Endothelial cell of umbilical vein (primary cell): ENCODE measurements around the gene METTL15. TPM values are rescaled to one million over a fixed set of nuclear protein-coding genes. Genes with fewer than 3 reads are reported as not detected.

Experiments used
- BruUV-seq: library from RNA; stranded (reverse); fragments of 400-500 nt; replicated peaks from 2 replicates; lab custom pipeline; 2021; lab: Mats Ljungman, UMichigan
- CTCF ChIA-PET: fragments of 300-600, 350-600 bp; sonication (Branson Sonifier 250); formaldehyde crosslinking; loops from one replicate; lab custom pipeline; 2021; ENCODE audit warnings: antibody characterized with exemption, inconsistent platforms; lab: Charles Lee
- POLR2A ChIA-PET: fragments of 300-600, 350-600 bp; sonication (Branson Sonifier 250); formaldehyde crosslinking; loops from one replicate; lab custom pipeline; 2021; ENCODE audit warnings: antibody characterized with exemption, inconsistent platforms; lab: Charles Lee
- DNase-seq: peaks from one replicate; pipeline ENCODE4 v3.0.0-alpha.2; 2011; ENCODE audit warnings: low read depth, low spot score
- FAIRE-seq: peaks from 2 replicates; lab custom pipeline; 2011; peaks lifted over from hg19 to GRCh38; lab: Jason Lieb, UNC
- H2AFZ ChIP-seq: 2 replicates; pipeline ENCODE4 v1.6.0; 2012; ENCODE audit warnings: low read depth, low read length, control low read depth, inconsistent platforms
- H3K27ac ChIP-seq: 2 replicates; pipeline ENCODE4 v1.5.1; 2011; ENCODE audit warnings: low read depth, mild to moderate bottlenecking, control low read depth, low read length, moderate library complexity; ENCODE audit not compliant: insufficient read depth
- H3K27me3 ChIP-seq, 2 experiments: 2 replicates each; pipeline versions ENCODE4 v1.6.0 to v1.6.1; 2011; ENCODE audit warnings: low read length in 2 of 2, mixed read lengths in 1 of 2; ENCODE audit not compliant: control insufficient read depth in 2 of 2, insufficient read depth in 2 of 2
- H3K36me3 ChIP-seq, 2 experiments: 2 replicates in 1 of 2; 3 replicates in 1 of 2; pipeline ENCODE4 v1.5.1; 2011; ENCODE audit warnings: low read length in 2 of 2, mild to moderate bottlenecking in 1 of 2, moderate library complexity in 1 of 2; ENCODE audit not compliant: control insufficient read depth in 2 of 2, insufficient read depth in 2 of 2; ENCODE audit errors: extremely low read depth in 1 of 2
- H3K4me1 ChIP-seq: 3 replicates; pipeline ENCODE4 v1.5.1; 2011; ENCODE audit warnings: mild to moderate bottlenecking, low read length; ENCODE audit not compliant: control insufficient read depth, insufficient read depth; ENCODE audit errors: extremely low read depth
- H3K4me2 ChIP-seq: 2 replicates; pipeline ENCODE4 v1.6.1; 2011; ENCODE audit warnings: low read length, control low read depth, mixed read lengths; ENCODE audit not compliant: insufficient read depth
- H3K4me3 ChIP-seq, 3 experiments: fragments of 200-600 bp in 1 of 3; sonication (generic), shearing (Covaris generic) in 1 of 3; replicated peaks in 1 of 3; 2 replicates each; pipeline ENCODE4 v1.5.1; 2011 to 2016; ENCODE audit warnings: control low read depth in 3 of 3, low read length in 3 of 3, mild to moderate bottlenecking in 2 of 3, inconsistent platforms in 1 of 3, low read depth in 1 of 3, moderate library complexity in 1 of 3; ENCODE audit not compliant: insufficient read depth in 1 of 3
- H3K79me2 ChIP-seq: 2 replicates; pipeline ENCODE4 v1.6.0; 2012; ENCODE audit warnings: low read length, inconsistent platforms; ENCODE audit not compliant: control insufficient read depth, insufficient read depth
- H3K9ac ChIP-seq: replicated peaks from 2 replicates; pipeline ENCODE3; 2011; ENCODE audit warnings: low read length, control low read depth; ENCODE audit not compliant: insufficient read depth; ENCODE audit errors: extremely low read depth
- H3K9me1 ChIP-seq: replicated peaks from 3 replicates; pipeline ENCODE4 v1.6.0; 2011; ENCODE audit warnings: mild to moderate bottlenecking, low read length; ENCODE audit not compliant: control insufficient read depth, insufficient read depth; ENCODE audit errors: extremely low read depth
- H3K9me3 ChIP-seq: replicated peaks from 2 replicates; pipeline ENCODE4 v1.5.1; 2012; ENCODE audit warnings: low read length, inconsistent platforms; ENCODE audit not compliant: control insufficient read depth, insufficient read depth
- H4K20me1 ChIP-seq: replicated peaks from 2 replicates; pipeline ENCODE3; 2011; ENCODE audit warnings: mild to moderate bottlenecking, low read length; ENCODE audit not compliant: control insufficient read depth, insufficient read depth; ENCODE audit errors: extremely low read depth
- CTCF ChIP-seq, 2 donors: IDR thresholded peaks; 1 replicate in 1 of 2; 2 replicates in 1 of 2; pipeline ENCODE4 v1.5.1; 2011; ENCODE audit warnings: low read length in 2 of 2, mild to moderate bottlenecking in 2 of 2, moderate library complexity in 2 of 2, control low read depth in 1 of 2, inconsistent platforms in 1 of 2, low read depth in 1 of 2; ENCODE audit not compliant: insufficient read depth in 1 of 2; ENCODE audit errors: extremely low read depth in 1 of 2
- EZH2 ChIP-seq: IDR thresholded peaks from 2 replicates; pipeline ENCODE4 v1.6.1; 2012; ENCODE audit warnings: borderline replicate concordance, low read depth, mild to moderate bottlenecking, moderate library complexity, low read length, inconsistent platforms; ENCODE audit not compliant: severe bottlenecking
- FOS ChIP-seq: IDR thresholded peaks from 2 replicates; pipeline ENCODE4 v1.6.1; 2011; ENCODE audit warnings: mild to moderate bottlenecking, low read length, moderate library complexity, borderline replicate concordance; ENCODE audit not compliant: insufficient read depth
- GATA2 ChIP-seq: IDR thresholded peaks from 2 replicates; pipeline ENCODE4 v1.7.0; 2011; ENCODE audit warnings: low read depth, mild to moderate bottlenecking, moderate library complexity, mixed read lengths, low read length; ENCODE audit not compliant: insufficient read length, insufficient read depth
- JUN ChIP-seq: IDR thresholded peaks from 2 replicates; pipeline ENCODE4 v1.6.1; 2011; ENCODE audit warnings: borderline replicate concordance, low read depth; ENCODE audit not compliant: insufficient read length, insufficient read depth
- MAX ChIP-seq: IDR thresholded peaks from 2 replicates; pipeline ENCODE4 v1.6.1; 2011; ENCODE audit not compliant: insufficient read depth, insufficient read length
- MYC ChIP-seq: IDR thresholded peaks from one replicate; pipeline ENCODE4 v1.6.1; 2011; ENCODE audit warnings: mild to moderate bottlenecking, low read depth, low read length
- POLR2A ChIP-seq: IDR thresholded peaks from 2 replicates; pipeline ENCODE4 v1.6.1; 2012; ENCODE audit warnings: low read depth, mild to moderate bottlenecking, control low read depth, low read length
- POLR2AphosphoS5 ChIP-seq: IDR thresholded peaks from 2 replicates; pipeline ENCODE4 v1.6.1; 2012; ENCODE audit warnings: low read depth, mild to moderate bottlenecking, control low read depth, low read length, moderate library complexity; ENCODE audit not compliant: insufficient read depth
- dilution Hi-C: fragments of 300-500 bp; cut with MboI; formaldehyde crosslinking; loops from one replicate; pipeline ENCODE4 v1.15.0; 2019; ENCODE audit warnings: low sequenced_read_pairs; ENCODE audit not compliant: extremely low pct_ligation_motif_present
- intact Hi-C: fragments of 100-400 bp; cut with micrococcal nuclease; formaldehyde crosslinking; loops from one replicate; pipeline ENCODE4 v1.10.0; 2022
- polyA plus RNA-seq, 4 experiments: library from polyadenylated mRNA; depleted of rRNA in 3 of 4; stranded (reverse) in 3 of 4; unstranded in 1 of 4; fragments of >200 nt; gene quantifications; 2 replicates each; pipeline versions ENCODE4 v1.2.1 to v1.2.3, GENCODE V29; 2011 to 2012; ENCODE audit warnings: missing spikeins in 1 of 4
- total RNA-seq: library from RNA; stranded (reverse); gene quantifications from 2 replicates; pipeline ENCODE4 v1.2.3, GENCODE V29; 2021

The METTL15 gene
- total and polyA plus RNA-seq, 2 donors (not counting 3 experiments of a cell fraction or from before 2014, with no cell fraction given) = 3.2 to 12.1 TPM

GRCh38 chr11:28083118-28083517, 25.1 kb upstream of the METTL15 start:
- Histone ChIP-seq H3K27me3 (no peaks in the 10 kb centered on the region), H3K9ac (no peak overlapping the region), H3K4me1 (peaks cover 9% of the 10 kb centered on the region), H3K27ac (no peak overlapping the region), H3K4me2 (no peak overlapping the region), H3K79me2 (peaks cover 4% of the 10 kb centered on the region), H3K36me3 (no peaks in the 10 kb centered on the region), H3K9me1 (no peaks in the 10 kb centered on the region), H3K4me3 (no peak overlapping the region), H2AFZ (no peak overlapping the region), H3K9me3 (no peaks in the 10 kb centered on the region), H4K20me1 (no peaks in the 10 kb centered on the region)
- ChIA-PET POLR2A (no interaction called here), CTCF (no interaction called here)
- intact Hi-C loops = no loop called here
- FAIRE-seq = no peak
- no peak for DNase-seq
- BruUV-seq = no TSS peak
- TF ChIP-seq POLR2A = no peak
- no peak for TF ChIP-seq MAX
- TF ChIP-seq MYC = no peak
- TF ChIP-seq CTCF (IDR thresholded peaks at IDR 0.05; ENCODE audit: extremely low read depth in 1 of 2, insufficient read depth in 1 of 2, low read depth in 1 of 2, low read length in 2 of 2) = no peak
- TF ChIP-seq FOS = no peak
- TF ChIP-seq GATA2 = no peak
- no peak for TF ChIP-seq POLR2AphosphoS5
- no peak for TF ChIP-seq JUN
- TF ChIP-seq EZH2 = no peak
- dilution Hi-C loops = no loop called here
